Neutrophil (primary cell): ENCODE results near the gene TTR.

ENCODE experiments used
- H3K27ac ChIP-seq: fragments of 200-600 bp; sonication (generic); 2 replicates; pipeline ENCODE4 v1.5.1; 2016; ENCODE audit warnings: mild to moderate bottlenecking, moderate library complexity
- H3K27me3 ChIP-seq: fragments of 200-600 bp; sonication (generic); 2 replicates; pipeline ENCODE4 v1.6.0; 2016; ENCODE audit warnings: mild to moderate bottlenecking
- H3K36me3 ChIP-seq: fragments of 200-600 bp; sonication (generic); 2 replicates; pipeline ENCODE4 v1.5.1; 2017
- H3K4me1 ChIP-seq, 2 experiments: fragments of 200-600 bp in 1 of 2; sonication (generic) in 1 of 2; 1 replicate in 1 of 2; 2 replicates in 1 of 2; pipeline versions ENCODE4 v1.5.1 to v1.6.1; 2013 to 2016; ENCODE audit warnings: low read depth in 1 of 2, low read length in 1 of 2, mild to moderate bottlenecking in 1 of 2, moderate library complexity in 1 of 2; ENCODE audit not compliant: control insufficient read depth in 1 of 2, insufficient read depth in 1 of 2
- H3K4me3 ChIP-seq, 2 experiments: fragments of 200-600 bp in 1 of 2; sonication (generic) in 1 of 2; 1 replicate in 1 of 2; 2 replicates in 1 of 2; pipeline ENCODE4 v1.5.1; 2013 to 2016; ENCODE audit warnings: low read depth in 1 of 2, low read length in 1 of 2, mild to moderate bottlenecking in 1 of 2, moderate library complexity in 1 of 2
- H3K9me3 ChIP-seq: fragments of 200-600 bp; sonication (generic); 2 replicates; pipeline ENCODE4 v1.5.1; 2016
- CTCF ChIP-seq: fragments of 200-600 bp; sonication (generic); IDR thresholded peaks from 2 replicates; pipeline ENCODE4 v1.5.1; 2016; ENCODE audit warnings: antibody characterized with exemption

TTR gene

GRCh38 chr18:31573051-31573450, 18.6 kb upstream of the TTR start:
- Histone ChIP-seq H3K9me3 (no peaks in the 10 kb centered on the region), H3K27me3 (no peaks in the 10 kb centered on the region), H3K4me3 (no peak overlapping the region), H3K36me3 (no peaks in the 10 kb centered on the region), H3K4me1 (no peaks in the 10 kb centered on the region), H3K27ac (no peak overlapping the region)
- no peak for TF ChIP-seq CTCF

- Histone ChIP-seq H3K36me3 (no peaks in the 10 kb centered on the region), H3K27ac (no peak overlapping the region), H3K9me3 (no peaks in the 10 kb centered on the region), H3K27me3 (no peaks in the 10 kb centered on the region), H3K4me3 (no peak overlapping the region), H3K4me1 (no peaks in the 10 kb centered on the region)
- TF ChIP-seq CTCF: no peak
Observed at GRCh38 chr18:31574359-31574758, 17.3 kb upstream of the TTR start.

- TF ChIP-seq CTCF: no peak
- Histone ChIP-seq H3K4me3 (no peak overlapping the region), H3K9me3 (no peaks in the 10 kb centered on the region), H3K4me1 (no peaks in the 10 kb centered on the region), H3K27ac (no peak overlapping the region), H3K36me3 (no peaks in the 10 kb centered on the region), H3K27me3 (no peaks in the 10 kb centered on the region)
Observed at GRCh38 chr18:31575515-31576257, 16.0 kb upstream of the TTR start.

GRCh38 chr18:31576670-31577069, 15.0 kb upstream of the TTR start:
- Histone ChIP-seq H3K27ac (no peak overlapping the region), H3K4me3 (no peak overlapping the region), H3K27me3 (no peaks in the 10 kb centered on the region), H3K36me3 (no peaks in the 10 kb centered on the region), H3K9me3 (no peaks in the 10 kb centered on the region), H3K4me1 (no peaks in the 10 kb centered on the region)
- no peak for TF ChIP-seq CTCF

- TF ChIP-seq CTCF: no peak
- no peaks in the 10 kb centered on the region for H3K4me1 ChIP-seq
Observed at GRCh38 chr18:31577195-31577594, 14.5 kb upstream of the TTR start.

More at GRCh38 chr18:31577195-31577594, 14.5 kb upstream of the TTR start:
- Histone ChIP-seq H3K27ac (no peak overlapping the region), H3K36me3 (no peaks in the 10 kb centered on the region), H3K9me3 (no peaks in the 10 kb centered on the region), H3K4me3 (no peak overlapping the region), H3K27me3 (no peaks in the 10 kb centered on the region)
